HG03159 (cell line): ENCODE results near the gene ATP2B3.
A peak's percentile ranks its signal among the peaks of the same experiment; 100 is the strongest.

ENCODE experiments used
- ATAC-seq: cut with Tn5 transposase; IDR thresholded peaks from one replicate; pipeline ENCODE4 v1.9.1; 2021; ENCODE audit warnings: mild to moderate bottlenecking, moderate library complexity; ENCODE audit not compliant: unreplicated experiment

ATP2B3 gene

GRCh38 chrX:153609917-153610835 is 92.7 kb downstream of the ATP2B3 start:
- ATAC-seq, result peak; percentile 68

GRCh38 chrX:153610836-153611213 is 93.4 kb downstream of the ATP2B3 start:
- no peak for ATAC-seq

GRCh38 chrX:153611298-153612095 is 94.1 kb downstream of the ATP2B3 start:
- no peak for ATAC-seq

GRCh38 chrX:153612413-153612812 is 95.0 kb downstream of the ATP2B3 start:
- no peak for ATAC-seq

- no peak for ATAC-seq
Measured at GRCh38 chrX:153614818-153615217, 97.4 kb downstream of the ATP2B3 start.

GRCh38 chrX:153620576-153620975 is 103.1 kb downstream of the ATP2B3 start:
- no peak for ATAC-seq

- ATAC-seq, result no peak
Measured at GRCh38 chrX:153621949-153622598, 104.6 kb downstream of the ATP2B3 start.

- ATAC-seq, result no peak
Measured at GRCh38 chrX:153622661-153623309, 105.3 kb downstream of the ATP2B3 start.

- no peak for ATAC-seq
Measured at GRCh38 chrX:153623310-153624029, 106.0 kb downstream of the ATP2B3 start.

- no peak for ATAC-seq
Measured at GRCh38 chrX:153624196-153625091, 107.0 kb downstream of the ATP2B3 start.

GRCh38 chrX:153625271-153626024 is 108.0 kb downstream of the ATP2B3 start:
- no peak for ATAC-seq

- ATAC-seq, result no peak
Measured at GRCh38 chrX:153626025-153626633, 108.7 kb downstream of the ATP2B3 start.

GRCh38 chrX:153626863-153627674 is 109.6 kb downstream of the ATP2B3 start:
- no peak for ATAC-seq

GRCh38 chrX:153627675-153628111 is 110.3 kb downstream of the ATP2B3 start:
- no peak for ATAC-seq

- ATAC-seq, result no peak
Measured at GRCh38 chrX:153628129-153628528, 110.7 kb downstream of the ATP2B3 start.

GRCh38 chrX:153628665-153629064 is 111.2 kb downstream of the ATP2B3 start:
- ATAC-seq, result no peak

- no peak for ATAC-seq
Measured at GRCh38 chrX:153631346-153631745, 113.9 kb downstream of the ATP2B3 start.
